ENCODE measurements around the gene DIRAS3.

Gene DIRAS3

DNA sequence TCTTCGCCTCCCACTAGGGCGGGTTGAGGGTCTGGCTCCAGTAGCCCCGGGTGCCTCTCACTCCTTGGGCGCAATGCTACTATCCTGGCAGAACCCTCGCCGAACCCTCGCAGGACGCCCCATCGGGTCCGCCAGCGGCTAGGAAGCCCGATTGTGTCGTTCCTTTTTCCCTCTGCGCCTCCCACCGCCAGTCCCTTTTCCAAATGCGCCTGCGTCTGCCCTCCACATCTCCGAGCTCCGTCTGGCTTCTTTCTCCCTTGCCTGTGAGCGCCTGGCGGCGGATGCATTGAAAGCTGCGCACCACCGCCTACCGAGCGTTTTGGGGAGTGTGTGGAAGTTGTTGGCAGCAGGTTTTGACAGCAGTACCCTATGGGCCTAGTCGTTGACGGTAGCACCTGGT is 1.0 kb upstream of the DIRAS3 start:
- DNase-seq (ENCODE audit: insufficient read length) (no peak), FAIRE-seq (no peak)
- no peak for TF ChIP-seq POLR2AphosphoS5 (IDR thresholded peaks at IDR 0.05; ENCODE audit: low read depth, low read length)
- no peak for TF ChIP-seq TAF1 (IDR thresholded peaks at IDR 0.05; ENCODE audit: borderline replicate concordance, low read depth, low read length)
- TF ChIP-seq POLR2A (IDR thresholded peaks at IDR 0.05; ENCODE audit: low read depth, low read length): no peak

DNA sequence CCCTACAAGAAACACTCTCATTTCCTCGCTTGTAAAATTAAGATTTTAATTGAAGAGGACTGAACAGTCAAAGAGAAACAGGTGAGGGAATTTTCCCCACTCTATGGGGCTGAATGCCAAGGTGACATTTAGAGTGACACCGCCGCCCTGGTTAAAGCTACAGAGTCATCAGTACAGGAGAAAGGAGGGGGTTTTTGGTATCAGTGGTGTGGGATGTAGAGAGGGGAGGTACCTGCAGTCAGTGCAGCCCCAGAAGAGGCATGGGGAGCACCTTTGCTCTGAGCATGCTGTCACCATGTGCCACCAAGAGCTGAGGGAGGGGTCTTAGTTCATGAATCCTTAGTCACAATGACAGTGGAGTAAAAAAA is 2.8 kb downstream of the DIRAS3 start:
- FAIRE-seq (no peak), DNase-seq (ENCODE audit: insufficient read length) (no peak)

DNA sequence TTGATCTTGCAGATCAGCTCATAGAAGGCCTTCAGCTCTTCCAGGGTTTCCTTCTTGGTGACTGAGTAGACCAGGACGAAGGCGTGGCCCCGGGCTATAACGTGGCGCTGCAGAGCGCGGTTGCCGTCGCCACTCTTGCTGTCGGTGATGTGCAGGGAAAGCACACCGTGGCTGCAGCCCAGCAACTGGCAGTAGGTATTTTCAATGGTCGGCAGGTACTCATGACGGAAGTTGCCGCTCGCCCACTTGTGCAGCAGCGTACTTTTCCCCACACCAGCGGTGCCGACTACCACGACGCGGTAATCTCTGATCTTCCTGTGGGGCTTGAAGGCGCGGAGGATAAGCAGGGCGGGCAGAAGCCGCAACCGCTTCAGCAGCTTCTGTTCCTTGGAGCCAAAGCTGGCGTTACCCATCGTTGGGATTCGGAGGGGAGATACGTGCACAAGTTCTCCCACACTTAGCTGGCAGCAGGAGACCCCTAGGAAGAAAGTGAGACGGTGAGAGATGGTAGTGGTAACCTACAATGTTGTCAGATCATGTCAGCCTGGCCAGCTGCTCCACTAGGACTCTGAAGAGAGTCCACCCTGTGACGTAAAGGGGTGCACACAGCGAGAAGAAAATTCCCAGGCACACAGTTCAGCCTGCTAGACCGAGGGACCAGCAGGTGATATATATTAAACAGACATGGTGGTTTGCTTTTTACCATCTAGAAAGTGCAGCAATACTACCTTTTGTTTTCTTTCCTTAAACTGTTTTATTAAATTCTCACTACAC is 3.4 kb downstream of the DIRAS3 start:
- FAIRE-seq: no peak
- no peak for TF ChIP-seq POLR2AphosphoS5 (IDR thresholded peaks at IDR 0.05; ENCODE audit: low read depth, low read length)
- TF ChIP-seq POLR2A (IDR thresholded peaks at IDR 0.05; ENCODE audit: low read depth, low read length): no peak
- TF ChIP-seq TAF1 (IDR thresholded peaks at IDR 0.05; ENCODE audit: borderline replicate concordance, low read depth, low read length): no peak
- DNase-seq (ENCODE audit: insufficient read length): no peak

More for the DNA sequence above, 2.8 kb downstream of the DIRAS3 start:
- no peak for TF ChIP-seq POLR2AphosphoS5 (IDR thresholded peaks at IDR 0.05; ENCODE audit: low read depth, low read length)
- TF ChIP-seq TAF1 (IDR thresholded peaks at IDR 0.05; ENCODE audit: borderline replicate concordance, low read depth, low read length): no peak
- TF ChIP-seq POLR2A (IDR thresholded peaks at IDR 0.05; ENCODE audit: low read depth, low read length): no peak

DNA sequence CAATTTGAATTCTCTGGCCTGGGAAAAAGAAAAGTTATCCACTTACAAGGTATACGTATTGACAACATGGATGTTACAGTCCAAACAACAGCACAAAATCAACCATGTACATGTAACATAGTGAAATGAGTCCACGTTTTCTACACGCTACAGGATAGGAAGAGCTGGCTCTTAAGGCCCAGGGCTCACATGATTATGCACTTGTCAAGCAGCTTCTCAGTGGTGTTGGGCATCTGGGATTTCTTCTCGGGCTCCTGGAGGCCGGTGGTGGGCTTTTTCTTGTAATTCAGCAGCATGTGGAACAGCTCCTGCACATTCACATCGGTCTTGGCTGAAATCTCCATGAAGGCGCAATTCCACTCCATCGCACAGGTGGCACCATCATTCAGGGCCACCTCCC is 4.0 kb downstream of the DIRAS3 start:
- DNase-seq (ENCODE audit: insufficient read length): no peak
- FAIRE-seq: no peak
- TF ChIP-seq POLR2A (IDR thresholded peaks at IDR 0.05; ENCODE audit: low read depth, low read length): no peak
- no peak for TF ChIP-seq POLR2AphosphoS5 (IDR thresholded peaks at IDR 0.05; ENCODE audit: low read depth, low read length)
- TF ChIP-seq TAF1 (IDR thresholded peaks at IDR 0.05; ENCODE audit: borderline replicate concordance, low read depth, low read length): no peak

DNA sequence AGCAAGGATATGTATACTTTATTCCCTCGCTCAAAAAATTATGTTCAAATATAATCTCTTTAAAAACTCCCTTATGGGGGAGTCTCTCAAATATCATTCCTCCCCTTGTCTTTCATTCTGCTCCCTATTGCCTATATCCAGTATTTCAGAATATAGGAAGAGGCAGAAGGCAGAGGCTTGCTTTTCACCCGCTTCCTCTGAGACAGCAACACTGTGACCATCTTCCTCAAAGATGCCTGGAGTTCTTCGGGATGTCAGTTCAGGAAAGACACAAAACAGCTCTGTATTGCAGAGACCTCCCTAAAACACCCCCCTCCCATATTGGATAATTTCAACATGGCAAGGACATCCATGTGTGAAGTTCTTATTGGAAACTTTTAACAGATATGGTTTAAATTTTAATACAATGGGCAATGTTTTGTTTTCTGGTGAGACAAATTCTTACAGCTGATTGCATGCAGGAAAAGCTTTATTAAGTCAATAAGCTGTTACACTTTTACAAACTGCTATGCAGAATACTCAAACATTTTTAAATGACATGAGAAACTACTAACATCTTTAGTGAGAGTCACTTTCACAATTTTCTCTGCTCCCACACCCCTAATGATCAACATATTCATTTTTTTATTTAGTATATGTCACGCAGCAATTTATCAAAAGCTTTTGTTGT is 4.8 kb downstream of the DIRAS3 start:
- TF ChIP-seq POLR2A (IDR thresholded peaks at IDR 0.05; ENCODE audit: low read depth, low read length): no peak
- TF ChIP-seq TAF1 (IDR thresholded peaks at IDR 0.05; ENCODE audit: borderline replicate concordance, low read depth, low read length): no peak
- no peak for TF ChIP-seq POLR2AphosphoS5 (IDR thresholded peaks at IDR 0.05; ENCODE audit: low read depth, low read length)
- FAIRE-seq (no peak), DNase-seq (ENCODE audit: insufficient read length) (no peak)

DNA sequence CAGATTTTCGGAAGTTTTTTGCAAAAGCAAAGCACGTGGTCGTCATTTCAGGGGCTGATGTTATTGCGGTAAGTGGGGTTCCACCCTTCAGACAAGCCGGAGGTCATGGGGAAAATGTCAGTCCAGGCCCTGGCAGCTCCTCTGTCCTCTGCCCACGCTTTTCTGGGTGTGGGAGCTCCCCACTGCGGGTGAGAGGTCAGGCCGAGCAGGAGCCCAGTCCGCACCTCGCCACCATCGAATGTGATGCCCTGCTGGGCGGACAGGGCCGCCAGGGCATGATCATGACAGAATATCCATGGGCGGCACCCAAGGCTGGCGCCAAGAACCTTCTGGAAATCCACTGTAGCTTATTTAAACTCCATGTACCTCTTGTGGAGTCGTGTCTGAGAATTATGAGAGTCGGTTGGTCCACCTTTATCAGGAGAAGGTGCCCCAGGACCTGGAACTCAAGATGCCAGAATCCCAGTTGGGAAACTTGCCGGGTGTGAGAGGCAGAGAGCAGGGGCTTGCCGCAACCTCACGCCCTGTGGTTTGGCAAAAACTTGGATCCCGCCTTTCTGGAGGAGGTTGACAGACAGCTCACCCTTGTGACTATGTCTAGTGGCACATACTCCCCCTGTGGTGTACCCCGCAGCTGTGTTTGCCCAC is 6.9 kb downstream of the DIRAS3 start:
- DNase-seq (ENCODE audit: insufficient read length) (no peak), FAIRE-seq (no peak)
- TF ChIP-seq POLR2AphosphoS5 (IDR thresholded peaks at IDR 0.05; ENCODE audit: low read depth, low read length): no peak
- TF ChIP-seq POLR2A (IDR thresholded peaks at IDR 0.05; ENCODE audit: low read depth, low read length): no peak
- no peak for TF ChIP-seq TAF1 (IDR thresholded peaks at IDR 0.05; ENCODE audit: borderline replicate concordance, low read depth, low read length)

DNA sequence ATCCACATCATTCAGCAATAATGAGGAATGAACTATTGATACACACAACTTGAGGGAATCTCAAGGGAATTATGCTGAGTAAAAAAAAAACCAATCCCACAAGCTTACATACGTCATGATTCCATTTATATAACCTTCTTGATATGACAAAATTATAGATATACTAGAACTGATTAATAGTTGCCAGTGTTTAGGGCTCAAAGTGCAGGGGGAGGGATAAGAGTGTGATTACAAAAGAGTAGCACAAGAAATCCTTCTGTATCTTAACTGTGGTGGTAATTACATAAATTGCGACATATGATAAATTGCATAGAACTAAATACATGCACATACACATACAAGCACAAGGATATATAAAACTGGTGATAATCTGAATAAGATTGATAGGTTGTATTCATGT is 13.5 kb downstream of the DIRAS3 start:
- TF ChIP-seq POLR2AphosphoS5 (IDR thresholded peaks at IDR 0.05; ENCODE audit: low read depth, low read length) (no peak), TAF1 (IDR thresholded peaks at IDR 0.05; ENCODE audit: borderline replicate concordance, low read depth, low read length) (no peak), POLR2A (IDR thresholded peaks at IDR 0.05; ENCODE audit: low read depth, low read length) (no peak)
- FAIRE-seq (no peak), DNase-seq (ENCODE audit: insufficient read length) (no peak)

DNA sequence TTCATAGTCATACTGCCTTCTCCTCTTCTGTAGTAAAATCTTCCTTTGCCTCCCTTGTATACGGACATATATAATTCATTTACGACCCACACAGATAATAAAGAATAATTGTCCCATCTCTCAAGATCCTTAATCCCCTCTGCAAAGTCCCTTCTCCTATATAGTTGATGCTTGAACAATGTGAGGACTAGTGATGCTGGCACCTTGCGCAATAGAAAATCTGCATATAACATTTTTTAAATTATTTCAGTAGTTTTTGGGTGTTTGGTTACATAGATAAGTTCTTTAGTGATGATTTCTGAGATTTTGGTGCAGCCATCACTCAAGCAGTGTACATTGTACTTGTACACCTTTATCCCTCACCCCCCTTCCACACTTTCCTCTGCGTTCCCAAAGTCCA is 21.0 kb downstream of the DIRAS3 start:
- DNase-seq (ENCODE audit: insufficient read length): no peak
- no peak for TF ChIP-seq POLR2AphosphoS5 (IDR thresholded peaks at IDR 0.05; ENCODE audit: low read depth, low read length)
- TF ChIP-seq TAF1 (IDR thresholded peaks at IDR 0.05; ENCODE audit: borderline replicate concordance, low read depth, low read length): no peak
- no peak for TF ChIP-seq POLR2A (IDR thresholded peaks at IDR 0.05; ENCODE audit: low read depth, low read length)
- FAIRE-seq: no peak

DNA sequence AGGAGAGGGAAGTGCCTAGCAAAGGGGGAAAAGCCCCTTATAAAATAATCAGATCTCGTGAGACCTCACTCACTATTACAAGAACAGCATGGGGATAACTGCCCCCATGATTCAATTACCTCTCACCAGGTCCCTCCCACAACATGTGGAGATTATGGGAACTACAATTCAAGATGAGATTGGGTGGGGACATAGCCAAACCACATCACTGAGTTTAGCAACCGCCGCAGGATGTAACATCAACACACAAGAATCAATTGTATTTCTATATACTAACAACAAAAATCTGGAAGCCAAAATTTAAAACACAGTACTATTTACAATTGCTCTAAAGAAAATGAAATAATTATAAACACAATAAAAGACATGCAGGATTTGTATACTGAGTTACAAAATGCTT is 21.9 kb downstream of the DIRAS3 start:
- DNase-seq (ENCODE audit: insufficient read length): no peak
- no peak for FAIRE-seq
- TF ChIP-seq TAF1 (IDR thresholded peaks at IDR 0.05; ENCODE audit: borderline replicate concordance, low read depth, low read length) (no peak), POLR2A (IDR thresholded peaks at IDR 0.05; ENCODE audit: low read depth, low read length) (no peak), POLR2AphosphoS5 (IDR thresholded peaks at IDR 0.05; ENCODE audit: low read depth, low read length) (no peak)

DNA sequence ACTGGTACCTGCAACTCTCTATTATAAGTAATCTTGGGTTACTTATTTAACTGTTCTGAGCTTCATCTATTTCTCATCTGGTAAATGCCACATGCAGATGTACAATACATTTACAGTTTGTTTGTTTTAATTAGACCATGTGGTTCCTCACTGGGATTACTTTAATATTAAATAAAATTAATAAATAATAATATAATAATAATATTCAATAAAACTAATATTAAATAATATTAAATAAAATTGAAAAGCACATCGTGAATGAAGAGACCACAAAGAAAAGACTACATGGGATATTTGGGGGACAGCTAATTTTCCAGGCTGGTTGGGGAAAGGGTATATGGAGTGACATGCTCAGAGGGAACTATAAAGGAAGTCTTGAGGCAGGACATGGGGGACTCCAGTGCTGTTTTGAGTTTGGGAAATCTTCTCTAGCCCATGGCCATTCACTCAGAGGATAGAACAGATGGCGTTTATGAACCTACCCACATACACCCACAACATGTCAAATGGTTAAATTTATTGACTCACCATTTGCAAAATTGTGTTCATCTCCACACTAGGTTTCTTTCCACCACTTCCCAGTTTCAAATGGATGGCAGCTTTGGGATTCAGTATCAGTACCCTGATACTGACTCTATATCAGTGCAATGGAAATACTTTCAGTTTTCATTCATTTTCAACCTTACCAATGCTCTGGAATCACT is 25.6 kb downstream of the DIRAS3 start:
- TF ChIP-seq POLR2AphosphoS5 (IDR thresholded peaks at IDR 0.05; ENCODE audit: low read depth, low read length): no peak
- no peak for TF ChIP-seq POLR2A (IDR thresholded peaks at IDR 0.05; ENCODE audit: low read depth, low read length)
- TF ChIP-seq TAF1 (IDR thresholded peaks at IDR 0.05; ENCODE audit: borderline replicate concordance, low read depth, low read length): no peak
- DNase-seq (ENCODE audit: insufficient read length): no peak
- FAIRE-seq: no peak

DNA sequence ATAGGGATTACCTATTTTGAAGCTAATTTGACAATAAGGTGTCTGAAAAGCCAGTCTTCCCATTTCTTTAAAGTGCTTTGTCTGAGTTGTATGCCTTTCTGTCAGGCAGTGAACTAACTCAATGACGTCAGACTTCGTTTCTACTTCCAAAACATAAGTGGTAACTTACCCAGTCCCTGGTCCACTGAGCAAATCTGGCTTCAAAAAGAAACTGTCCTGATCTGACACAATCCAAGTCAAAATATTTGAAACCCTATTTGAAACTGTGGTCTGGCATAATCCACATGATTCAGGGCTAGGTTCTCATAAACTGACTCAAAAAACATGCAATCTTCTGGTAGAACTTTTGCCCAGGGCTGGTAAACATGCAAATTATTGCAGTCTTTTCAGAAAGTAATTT is 34.0 kb downstream of the DIRAS3 start:
- DNase-seq (ENCODE audit: insufficient read length) (no peak), FAIRE-seq (no peak)
- no peak for TF ChIP-seq POLR2A (IDR thresholded peaks at IDR 0.05; ENCODE audit: low read depth, low read length)
- TF ChIP-seq TAF1 (IDR thresholded peaks at IDR 0.05; ENCODE audit: borderline replicate concordance, low read depth, low read length): no peak
- TF ChIP-seq POLR2AphosphoS5 (IDR thresholded peaks at IDR 0.05; ENCODE audit: low read depth, low read length): no peak
